Activated CD4-positive, alpha-beta T cell treated with anti-CD3 and anti-CD28 coated beads, Interleukin-2, amount 50 U/mL, for 24 hours (primary cell): ENCODE measurements around the gene TRA2A.
"Not testable (repeated sequence)": the region's sequence is repeated elsewhere in the genome, so short reads cannot be mapped to it uniquely, and the experiment has no call there.

Experiments used
- DNase-seq, 2 donors: peaks; one replicate each; pipeline ENCODE4 v3.0.0-alpha.2; 2020; ENCODE audit warnings: low read depth in 1 of 2, low spot score in 1 of 2

The TRA2A gene

DNA sequence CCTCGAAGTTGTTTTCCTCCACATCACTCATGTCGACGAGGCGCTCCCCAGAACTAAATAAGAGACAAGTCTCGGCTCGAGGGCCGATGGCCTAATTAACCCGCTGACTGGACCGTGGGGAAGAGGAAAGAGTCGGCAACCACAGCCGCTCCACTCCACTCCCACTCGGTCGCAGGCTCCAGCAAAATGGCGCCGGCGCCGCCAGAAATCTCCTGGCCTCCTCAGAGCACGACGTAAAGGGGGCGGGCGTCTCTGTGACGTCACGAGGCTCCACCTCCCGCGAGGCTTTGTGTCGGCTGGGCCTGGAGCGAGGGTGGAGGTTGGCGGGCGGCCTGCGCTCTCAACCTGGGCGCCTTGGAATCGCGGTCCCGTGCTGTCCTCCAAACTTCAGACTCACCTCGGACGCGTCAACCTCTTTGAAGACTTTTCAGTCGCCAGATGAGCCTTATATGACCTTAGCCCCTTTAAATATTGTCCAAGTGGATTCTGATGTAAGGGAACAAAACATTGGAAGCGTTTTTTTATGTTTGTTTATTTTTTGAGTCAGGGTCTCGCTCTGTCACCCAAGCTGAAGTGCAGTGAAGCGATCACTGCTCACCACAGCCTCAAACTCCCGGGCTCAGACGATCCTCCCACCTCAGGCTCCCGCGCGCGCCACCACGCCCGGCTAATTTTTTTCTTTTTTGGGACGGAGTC, at the start of gene TRA2A:
Gene TRA2A, minus strand, starts transcription at position 188 of the 696 bp plus-strand sequence. Its CDS starts 157 bp downstream, at position 31.
- peak; percentile 95 to 97 for DNase-seq

DNA sequence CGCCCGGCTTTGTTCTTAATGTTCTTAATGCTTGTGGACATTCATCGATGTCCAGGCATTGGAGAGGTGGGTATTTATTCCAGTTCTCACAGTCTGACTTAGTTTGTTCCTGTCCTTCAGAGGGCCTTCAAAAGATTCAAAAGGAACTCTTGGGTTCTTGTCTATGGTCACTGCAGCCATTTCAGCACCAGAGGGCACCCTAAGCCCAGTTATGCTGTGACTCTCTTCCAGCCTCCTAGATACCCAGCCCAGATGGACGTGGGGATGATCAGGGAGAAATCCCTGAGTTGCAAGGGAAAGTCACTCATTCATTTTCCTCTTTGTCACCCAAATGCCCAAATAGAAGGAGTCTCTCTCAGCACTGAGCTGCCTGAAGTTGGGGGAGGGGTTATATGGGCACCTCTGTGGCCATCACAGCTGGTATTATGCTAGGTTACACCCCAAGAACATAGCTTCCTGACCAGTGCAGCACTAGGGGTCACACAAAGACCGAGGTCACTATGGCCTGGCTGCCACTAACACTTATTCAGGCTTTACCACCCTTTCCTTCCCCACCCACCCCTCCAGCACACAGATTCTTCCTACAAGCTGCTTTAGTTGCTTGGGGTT, 38.9 kb upstream of the TRA2A start:
- DNase-seq = peak; percentile 50 to 53

DNA sequence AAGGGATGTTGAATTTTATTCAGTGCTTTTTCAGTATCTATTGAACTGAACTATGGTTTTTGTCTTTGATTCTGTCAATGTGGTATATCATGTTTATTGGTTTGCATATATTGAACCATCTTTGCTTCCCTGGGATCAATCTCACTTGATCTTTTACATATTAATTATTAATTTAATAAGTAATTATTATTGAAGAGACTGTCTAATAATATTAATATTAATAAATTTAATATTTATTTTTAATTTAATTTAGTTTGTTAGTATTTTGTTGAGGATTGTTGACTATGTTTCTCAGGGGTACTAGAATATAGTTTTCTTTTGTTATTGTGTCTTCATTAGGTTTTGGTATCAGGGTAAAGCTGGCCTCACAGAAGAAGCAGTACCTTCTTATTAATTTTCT, 26.5 kb upstream of the TRA2A start:
- DNase-seq = no peak

DNA sequence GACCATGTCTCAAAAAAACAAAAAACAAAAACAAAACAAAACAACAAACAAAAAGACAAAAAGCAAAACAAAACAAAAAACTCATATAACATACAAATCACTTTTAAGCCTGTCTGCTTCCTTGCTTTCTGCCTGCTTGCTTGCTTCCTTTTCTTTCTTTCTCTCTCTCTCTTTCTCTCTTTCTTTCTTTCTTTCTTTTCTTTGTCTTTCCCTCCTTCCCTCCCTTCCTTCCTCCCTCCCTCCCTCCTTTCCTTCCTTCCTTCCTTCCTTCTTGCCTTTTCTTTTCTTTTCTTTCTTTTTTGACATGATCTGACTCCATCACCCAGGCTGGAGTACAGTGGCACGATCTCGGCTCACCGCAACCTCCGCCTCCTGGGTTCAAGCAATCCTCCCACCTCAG, 15.9 kb upstream of the TRA2A start:
- no peak for DNase-seq

DNA sequence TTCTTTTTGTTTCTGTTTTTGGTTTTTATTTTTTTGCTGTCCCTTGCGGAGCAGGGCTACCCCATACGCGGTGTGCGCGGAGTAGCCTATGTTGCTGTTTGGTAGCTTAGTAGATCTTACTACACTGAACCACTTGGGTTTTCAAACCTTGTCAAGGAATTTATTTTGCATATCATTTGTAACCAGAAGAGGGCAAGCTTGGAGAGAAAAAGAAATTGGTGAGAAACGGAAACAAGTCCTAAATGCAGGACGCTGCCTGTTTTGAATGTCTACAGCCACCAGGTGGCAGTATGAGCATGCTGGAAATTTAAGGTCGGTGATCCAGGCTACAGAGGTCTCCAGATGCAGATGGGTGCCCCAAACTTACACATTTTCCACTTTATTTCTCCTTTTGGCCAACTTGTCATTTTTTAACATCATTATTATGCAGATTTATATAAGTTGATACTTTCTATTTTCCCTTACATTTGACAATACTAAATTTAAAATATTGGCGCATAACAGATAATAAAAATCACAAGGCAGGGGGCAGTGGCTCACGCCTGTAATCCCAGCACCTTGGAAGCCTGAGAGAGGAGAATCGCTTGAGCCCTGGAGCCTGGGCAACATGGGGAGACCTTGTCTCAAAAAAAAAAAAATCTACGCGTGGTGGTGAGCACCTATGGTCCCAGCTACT, 15.3 kb upstream of the TRA2A start:
- DNase-seq = peak; percentile 32 to 71

DNA sequence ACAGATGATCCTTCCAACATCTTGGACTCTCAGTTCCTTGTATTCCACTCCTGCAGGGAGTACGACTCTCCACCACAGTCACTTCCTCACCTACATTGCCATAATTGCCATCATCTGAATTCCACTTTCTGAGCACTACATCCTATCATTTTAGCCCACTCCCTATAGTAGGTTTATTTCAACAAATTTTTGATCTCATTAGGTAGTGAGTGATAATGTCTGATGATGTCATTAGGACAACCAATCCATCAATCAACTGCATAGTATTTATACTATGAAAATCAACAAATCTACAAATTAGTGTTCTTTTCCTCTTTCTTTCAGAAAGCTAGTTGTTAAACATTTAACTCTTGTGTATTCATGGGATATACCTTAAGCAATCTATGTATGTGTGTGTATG, 13.7 kb upstream of the TRA2A start:
- DNase-seq = no peak

DNA sequence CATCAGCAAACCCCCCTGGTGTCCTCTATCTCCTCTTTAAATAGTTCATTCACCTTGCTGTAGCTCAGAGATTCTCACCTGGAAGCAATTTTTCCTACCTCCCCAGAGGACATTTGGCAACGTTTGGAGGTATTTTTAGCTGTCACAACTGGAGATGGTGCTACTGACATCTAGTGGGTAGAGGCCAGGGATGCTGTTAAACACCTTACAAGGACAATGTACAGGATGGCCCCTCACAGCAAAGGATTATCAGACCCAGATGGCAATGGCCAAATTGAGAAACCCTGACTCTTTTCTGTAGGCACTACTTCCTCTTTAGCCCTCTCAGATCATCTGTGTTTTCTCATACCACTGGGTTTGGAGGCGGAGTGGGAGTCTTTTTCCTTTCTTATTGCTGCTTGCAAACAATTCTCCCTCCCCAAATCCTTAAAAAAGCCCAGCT, 13.2 kb upstream of the TRA2A start:
- no peak for DNase-seq

DNA sequence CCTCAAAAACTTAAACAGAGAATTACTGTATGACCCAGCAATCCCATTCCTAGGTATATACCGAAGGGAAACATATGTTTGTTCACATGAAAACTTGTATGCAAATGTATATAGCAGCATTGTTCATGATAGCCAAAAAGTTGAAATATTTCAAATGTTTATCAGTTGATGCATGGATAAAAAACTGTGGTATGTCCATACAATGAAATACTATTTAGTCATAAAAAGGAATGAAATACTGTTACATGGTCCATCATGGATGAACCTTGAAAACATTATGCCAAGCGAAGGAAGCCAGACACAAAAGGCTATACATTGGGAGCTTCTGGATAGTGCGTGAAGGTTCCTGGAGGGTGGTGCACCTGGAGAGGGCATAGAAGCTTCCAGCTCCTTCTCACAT, 11.0 kb upstream of the TRA2A start:
- DNase-seq = no peak

DNA sequence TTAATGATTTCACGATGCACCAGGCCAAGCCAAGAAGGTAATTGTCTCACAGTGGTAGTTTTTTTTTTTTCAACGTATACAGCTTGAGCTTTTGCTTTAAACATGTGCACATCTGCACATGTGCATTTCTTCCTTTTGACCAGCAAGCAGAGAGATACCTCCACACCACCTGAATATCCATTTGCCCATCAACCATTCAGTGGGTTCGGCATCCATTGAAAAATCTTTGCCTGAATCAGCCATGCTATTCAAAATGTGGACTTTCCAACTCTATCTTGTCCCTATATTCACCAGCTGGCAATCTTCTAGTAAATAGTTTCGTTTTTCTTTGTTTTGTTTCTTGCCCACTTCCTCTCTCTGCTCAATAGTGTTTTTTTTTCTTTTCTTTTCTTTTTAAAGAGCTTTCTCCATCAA, 7.7 kb upstream of the TRA2A start:
- no peak for DNase-seq

DNA sequence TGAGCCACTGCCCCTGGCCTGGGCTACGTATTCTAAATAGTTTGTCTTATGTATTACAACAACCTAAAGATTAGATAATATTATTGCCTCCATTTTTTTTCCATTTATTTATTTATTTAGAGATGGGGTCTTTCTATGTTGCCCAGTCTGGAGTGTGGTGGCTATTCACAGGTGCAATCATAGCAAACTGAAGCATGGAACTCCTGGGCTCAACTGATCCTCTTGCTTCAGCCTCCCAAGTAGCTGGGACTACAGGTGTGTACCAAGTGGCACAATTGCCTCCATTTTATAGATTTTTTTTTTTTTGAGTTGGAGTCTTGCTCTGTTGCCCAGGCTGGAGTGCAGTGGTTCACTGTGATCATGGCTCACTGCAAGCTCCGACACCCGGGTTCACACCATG, 6.5 kb upstream of the TRA2A start:
- DNase-seq = no peak

DNA sequence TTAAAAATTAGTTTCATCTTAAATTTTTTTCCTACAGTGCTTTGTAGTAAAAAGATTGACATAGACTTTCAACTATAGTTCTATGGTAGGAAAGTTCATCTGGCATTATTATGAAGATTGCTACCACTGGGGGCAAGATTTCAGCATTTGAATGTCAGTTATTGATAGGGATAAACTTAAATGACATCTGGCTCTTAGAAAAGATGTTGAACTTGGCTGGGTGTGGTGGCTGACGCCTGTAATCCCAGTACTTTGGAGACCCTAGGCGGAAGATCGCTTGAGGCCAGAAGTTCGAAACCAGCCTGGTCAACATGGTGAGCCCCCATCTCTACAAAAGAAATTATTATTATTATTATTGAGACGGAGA, 1.4 kb upstream of the TRA2A start:
- DNase-seq = no peak

DNA sequence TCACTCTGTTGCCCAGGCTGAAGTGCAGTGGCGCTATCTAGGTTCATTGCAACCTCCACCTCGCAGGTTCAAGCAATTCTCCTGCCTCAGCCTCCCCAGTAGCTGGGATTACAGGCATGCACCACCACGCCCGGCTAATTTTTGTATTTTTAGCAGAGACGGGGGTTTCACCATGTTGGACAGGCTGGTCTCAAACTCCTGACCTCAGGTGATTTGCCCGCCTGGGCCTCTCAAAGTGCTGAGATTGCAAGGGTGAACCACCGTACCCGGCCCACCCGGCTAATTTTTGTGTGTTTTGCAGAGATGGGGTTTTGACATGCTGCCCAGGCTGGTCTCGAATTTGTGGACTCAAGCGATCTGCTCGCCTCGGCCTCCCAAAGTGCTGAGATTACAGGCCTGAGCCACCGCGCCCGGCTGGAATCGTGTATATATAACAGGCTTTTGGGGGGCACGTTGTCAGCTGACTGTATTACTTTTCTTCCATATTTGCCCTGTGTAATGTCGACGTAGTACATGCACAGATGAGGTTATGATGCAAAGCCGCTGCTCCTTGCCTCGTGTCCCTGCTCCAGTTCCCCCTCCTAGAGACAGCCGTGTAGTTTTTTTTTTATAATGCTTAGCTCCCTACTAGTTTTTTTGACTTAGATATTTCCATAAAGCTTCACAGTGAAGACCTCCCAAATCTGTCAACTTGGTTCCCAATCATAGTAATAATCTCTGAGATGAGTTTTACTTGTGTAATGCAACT, 883 bp upstream of the TRA2A start:
- DNase-seq = no peak

DNA sequence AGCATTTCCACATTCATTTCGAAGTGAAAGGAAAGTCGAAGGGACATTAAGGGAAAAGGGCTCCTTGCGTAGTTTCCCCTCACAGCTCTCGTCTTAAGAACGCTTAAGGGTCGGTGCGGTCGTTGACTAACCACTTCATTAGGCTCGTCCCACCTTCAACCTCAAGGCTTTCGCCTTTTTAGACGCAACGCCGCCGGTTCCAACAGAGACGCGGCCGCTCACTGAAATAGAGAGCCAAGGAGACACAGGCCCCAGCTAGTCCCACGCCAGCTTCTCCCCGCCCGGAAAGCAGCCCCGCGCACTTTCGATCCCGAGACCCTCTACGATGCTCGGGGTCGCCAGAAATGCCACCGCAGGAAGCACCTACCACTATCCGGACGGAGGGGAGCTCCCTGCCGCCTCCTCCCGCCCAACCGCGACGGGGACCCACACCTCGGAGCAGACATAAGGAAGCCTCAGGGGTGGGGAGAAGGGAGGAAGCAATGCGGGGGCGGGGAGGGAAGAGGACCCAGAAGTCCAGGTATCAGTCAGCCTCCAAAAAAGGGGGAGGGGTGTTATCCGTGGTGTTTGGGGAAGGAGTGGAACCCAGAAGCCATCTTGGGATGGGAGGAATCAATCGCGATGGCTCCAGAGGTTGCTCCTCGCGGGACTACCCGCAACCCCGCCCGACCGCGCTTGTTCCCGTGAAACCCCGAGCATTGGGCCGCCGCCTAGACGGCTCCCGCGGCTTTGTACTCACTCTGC, 559 bp downstream of the TRA2A start:
- peak; percentile 22 to 36 for DNase-seq

DNA sequence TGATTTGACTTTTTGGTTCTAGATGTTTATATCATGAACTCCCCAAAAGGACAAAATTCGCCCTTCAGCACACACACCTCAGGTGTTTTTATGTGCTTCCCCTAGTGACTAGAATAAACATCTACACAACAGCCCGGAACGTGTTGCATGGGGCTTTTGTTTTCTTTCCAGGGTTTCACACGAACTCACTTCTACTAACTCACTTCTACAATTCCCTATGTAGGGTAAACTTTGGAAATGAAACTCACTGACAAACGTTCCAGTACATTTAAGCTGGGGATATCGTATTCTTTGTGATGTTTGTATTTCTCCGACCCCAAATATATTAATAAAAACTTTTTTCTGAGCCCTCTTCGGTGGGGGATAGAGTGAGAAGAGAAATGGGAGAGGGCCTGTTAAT, 1.4 kb downstream of the TRA2A start:
- no peak for DNase-seq

DNA sequence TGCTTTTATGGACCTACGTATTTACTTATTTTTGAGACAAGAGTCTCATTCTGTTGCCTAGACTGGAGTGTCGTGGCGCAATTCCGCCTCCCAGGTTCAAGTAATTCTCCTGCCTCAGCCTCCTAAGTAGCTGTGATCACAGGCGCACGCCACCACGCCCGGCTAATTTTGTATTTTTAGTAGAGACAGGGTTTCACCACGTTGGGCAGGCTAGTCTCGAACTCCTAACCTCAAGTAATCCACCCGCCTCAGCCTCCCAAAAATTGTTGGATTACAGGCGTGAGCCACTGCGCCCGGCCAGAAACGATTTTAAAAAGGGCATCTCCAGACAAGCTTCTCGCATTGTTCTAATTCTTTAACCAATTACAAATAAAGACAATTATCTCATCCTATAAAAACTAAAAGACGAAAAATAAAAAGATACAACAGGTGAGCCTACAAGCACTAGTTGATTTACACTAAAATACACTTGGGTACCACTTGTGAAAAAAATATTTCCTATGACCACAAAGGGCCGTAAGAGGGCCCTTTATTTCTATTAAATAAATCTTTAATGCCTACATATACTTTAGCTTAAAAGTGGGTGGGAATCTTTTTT, 2.4 kb downstream of the TRA2A start:
- no peak for DNase-seq

DNA sequence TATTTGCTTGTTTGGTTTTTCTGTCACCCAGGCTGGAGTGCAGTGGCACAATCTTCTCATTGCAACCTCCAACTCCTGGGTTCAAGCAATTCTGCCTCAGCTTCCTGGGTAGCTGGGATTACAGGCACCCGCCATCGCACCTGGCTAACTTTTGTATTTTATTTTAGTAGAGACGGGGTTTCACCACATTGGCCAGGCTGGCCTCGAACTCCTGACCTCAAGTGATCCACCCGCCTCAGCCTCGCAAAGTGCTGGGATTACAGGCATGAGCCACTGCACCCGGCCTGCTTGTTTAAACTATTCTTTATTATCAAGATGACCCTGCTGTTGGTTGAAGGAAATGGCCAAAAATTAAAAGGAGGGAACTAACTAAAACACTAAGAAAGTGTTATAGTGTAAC, 6.2 kb downstream of the TRA2A start:
- not testable (repeated sequence) for DNase-seq

DNA sequence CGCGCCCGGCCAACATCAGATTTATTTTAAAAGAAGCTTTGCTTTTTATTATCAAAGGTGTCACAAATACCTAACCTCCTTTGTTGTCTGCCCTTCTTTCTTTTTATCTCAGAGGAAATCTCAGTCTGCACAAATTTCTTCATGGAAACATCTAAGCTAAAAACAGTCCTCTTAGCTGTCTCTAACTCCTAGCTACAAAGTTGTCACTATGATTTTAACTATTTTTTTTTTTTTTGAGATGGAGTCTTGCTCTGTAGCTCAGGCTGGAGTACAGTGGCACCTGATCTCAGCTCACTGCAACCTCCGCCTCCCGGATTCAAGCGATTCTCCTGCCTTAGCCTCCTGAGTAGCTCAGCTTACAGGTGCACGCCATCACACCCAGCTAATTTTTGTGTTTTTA, 7.3 kb downstream of the TRA2A start:
- DNase-seq = no peak

DNA sequence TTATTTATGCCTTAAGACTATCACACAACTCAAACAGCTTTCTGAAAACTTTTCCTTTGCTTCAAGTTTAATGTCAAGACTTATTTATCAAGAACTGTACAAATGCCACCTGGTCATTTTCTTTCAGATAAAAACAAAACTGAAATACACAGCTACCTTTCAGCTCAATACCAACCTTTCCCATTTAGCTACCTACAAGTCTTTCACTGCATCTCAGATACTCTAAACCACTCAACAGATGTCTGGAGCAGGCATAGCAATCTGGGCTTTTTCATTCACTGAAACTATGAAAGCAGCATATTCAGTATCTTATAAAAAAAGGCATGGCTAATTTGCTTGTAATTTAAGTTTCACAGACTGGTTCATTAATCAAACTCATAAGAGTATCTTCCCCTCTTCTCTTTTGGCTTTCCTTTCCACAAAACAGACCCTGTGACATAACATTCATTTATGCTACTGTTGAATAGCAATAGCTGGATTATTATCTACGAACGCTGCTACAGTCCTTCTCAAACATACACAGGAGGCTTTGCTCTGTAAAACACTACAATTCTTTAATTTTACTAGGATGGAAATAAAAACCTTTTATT, 8.2 kb downstream of the TRA2A start:
- no peak for DNase-seq

DNA sequence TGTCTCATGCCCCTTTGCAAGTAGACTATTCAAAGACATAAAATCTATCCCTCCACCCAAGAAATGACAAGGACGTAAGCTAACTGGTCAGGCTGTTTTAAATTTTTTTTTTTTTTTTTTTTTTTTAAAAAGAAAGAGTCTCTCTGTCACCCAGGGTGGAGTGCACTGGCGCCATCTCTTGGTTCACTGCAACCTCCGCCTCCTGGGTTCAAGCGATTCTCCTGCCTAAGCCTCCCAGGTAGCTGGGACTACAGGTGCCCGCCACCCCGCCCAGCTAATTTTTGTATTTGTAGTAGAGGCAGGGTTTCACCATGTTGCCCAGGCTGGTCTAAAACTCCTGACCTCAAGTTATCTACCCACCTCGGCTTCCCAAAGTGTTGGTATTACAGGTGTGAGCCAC, 11.2 kb downstream of the TRA2A start:
- DNase-seq = no peak

DNA sequence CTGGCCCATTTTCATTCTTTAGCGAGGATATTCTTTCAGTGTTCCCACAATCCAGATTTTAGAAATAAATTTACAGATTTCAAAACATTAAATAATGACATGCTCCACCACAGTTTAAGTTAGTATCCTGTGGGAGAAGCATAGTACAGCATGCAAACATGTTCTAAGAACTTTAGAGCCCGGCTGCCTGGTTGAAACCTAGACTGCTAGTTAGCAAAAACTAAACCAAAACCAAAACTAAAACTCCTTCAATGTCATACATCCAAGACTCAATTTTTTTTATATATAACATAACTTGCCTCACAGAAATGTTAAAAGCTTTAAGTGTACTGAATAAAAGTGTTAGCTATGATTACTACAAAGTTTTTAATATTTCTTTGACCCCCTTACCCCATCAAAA, 17.0 kb downstream of the TRA2A start:
- no peak for DNase-seq
